ENCODE data around the gene CCNL2.

- no peak for TF ChIP-seq EZH2phosphoT487 (IDR thresholded peaks at IDR 0.05; ENCODE audit: insufficient read depth, low read depth)
- no peak for TF ChIP-seq EZH2 (IDR thresholded peaks at IDR 0.05; ENCODE audit: insufficient read depth, poor library complexity, severe bottlenecking)
Measured at GRCh38 chr1:1424707-1425106, 25.6 kb upstream of the CCNL2 start.
